Uterus (tissue), 2 donors: ENCODE results near the gene OR6J1.
"Not testable (repeated sequence)": the region's sequence is repeated elsewhere in the genome, so short reads cannot be mapped to it uniquely, and the experiment has no call there.

Experiments used
- CTCF ChIP-seq, 4 experiments: fragments of 200-600 bp in 2 of 4; fragments of 450-650 bp in 2 of 4; sonication (generic) in 2 of 4; IDR thresholded peaks; one replicate each; pipeline ENCODE4 v1.5.1; 2016 to 2019; ENCODE audit warnings: antibody characterized with exemption in 4 of 4, mild to moderate bottlenecking in 2 of 4, moderate library complexity in 1 of 4
- POLR2A ChIP-seq, 2 donors: fragments of 450-650 bp; IDR thresholded peaks; one replicate each; pipeline ENCODE4 v1.6.1; 2016; ENCODE audit warnings: antibody characterized with exemption in 2 of 2, mild to moderate bottlenecking in 1 of 2, moderate library complexity in 1 of 2

- not testable (repeated sequence) for TF ChIP-seq CTCF, POLR2A (IDR thresholded peaks at IDR 0.05)
These were observed 33.4 kb upstream of the OR6J1 start for GRCh38 chr14:22677551-22677950.
